Stimulated activated CD8-positive, alpha-beta memory T cell treated with anti-CD3 and anti-CD28 coated beads, Interleukin-7, amount 100 ng/mL, for 1 hour (primary cell): ENCODE measurements around the gene THAP2.

ENCODE experiments used
- DNase-seq, 2 donors: peaks; one replicate each; pipeline ENCODE4 v3.0.0-alpha.2; 2020; ENCODE audit warnings: low read depth in 2 of 2

Gene THAP2

DNA sequence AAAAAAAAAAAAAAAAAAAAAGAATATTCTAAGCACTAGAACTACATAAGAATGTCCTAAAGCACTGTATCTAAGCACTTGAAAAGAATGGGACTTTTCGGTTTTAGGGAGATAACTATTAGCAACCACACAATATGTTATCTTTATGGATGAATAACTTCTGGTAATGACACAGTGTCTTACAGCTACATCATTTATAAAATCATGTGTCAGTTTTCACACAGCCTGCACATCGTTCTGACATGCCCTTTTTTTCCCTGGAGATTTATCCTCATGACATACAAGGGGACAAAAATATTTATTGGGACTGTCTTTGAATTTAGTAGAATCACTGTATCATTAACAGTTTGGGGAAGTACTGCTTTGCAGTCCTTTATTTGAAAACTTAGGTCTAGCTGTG lies 39.1 kb downstream of the THAP2 start:
- DNase-seq = no peak

DNA sequence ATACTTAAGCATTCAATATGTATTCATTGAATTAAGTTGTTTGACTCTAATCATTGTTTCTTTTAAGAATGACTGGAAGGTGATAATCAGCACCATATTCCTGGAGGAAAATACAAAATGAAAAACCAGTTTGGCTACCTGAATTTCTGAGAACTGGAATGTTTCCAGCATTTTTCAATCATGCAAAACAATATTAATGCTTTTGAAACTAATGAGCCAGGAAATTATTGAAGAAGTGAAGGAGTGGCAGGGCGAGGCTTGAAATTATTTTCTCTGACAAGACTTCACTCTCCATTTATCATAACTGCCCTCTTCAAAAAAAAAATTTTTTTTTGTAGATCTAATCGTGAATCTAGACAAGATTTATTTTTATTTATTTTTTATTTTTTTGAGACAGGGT lies 40.8 kb downstream of the THAP2 start:
- no peak for DNase-seq

DNA sequence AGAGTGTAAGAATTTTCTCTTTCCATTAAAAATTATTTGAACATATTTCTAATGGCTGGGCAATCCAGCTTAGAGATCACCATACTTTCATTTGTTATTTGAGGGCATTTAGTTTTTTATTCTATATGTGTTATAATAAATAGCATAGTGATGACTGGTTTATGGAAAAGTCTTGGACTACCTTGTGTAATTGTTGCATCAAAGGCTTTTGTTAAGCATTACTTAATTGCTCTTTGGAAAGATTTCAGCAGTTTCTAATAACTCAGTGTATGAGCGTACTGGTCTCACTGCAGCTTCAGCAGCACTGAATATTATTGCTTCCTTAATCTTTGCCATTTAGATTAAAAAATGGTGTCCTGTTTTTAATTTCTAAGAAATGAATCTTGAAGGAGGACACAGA lies 44.6 kb downstream of the THAP2 start:
- DNase-seq = no peak

DNA sequence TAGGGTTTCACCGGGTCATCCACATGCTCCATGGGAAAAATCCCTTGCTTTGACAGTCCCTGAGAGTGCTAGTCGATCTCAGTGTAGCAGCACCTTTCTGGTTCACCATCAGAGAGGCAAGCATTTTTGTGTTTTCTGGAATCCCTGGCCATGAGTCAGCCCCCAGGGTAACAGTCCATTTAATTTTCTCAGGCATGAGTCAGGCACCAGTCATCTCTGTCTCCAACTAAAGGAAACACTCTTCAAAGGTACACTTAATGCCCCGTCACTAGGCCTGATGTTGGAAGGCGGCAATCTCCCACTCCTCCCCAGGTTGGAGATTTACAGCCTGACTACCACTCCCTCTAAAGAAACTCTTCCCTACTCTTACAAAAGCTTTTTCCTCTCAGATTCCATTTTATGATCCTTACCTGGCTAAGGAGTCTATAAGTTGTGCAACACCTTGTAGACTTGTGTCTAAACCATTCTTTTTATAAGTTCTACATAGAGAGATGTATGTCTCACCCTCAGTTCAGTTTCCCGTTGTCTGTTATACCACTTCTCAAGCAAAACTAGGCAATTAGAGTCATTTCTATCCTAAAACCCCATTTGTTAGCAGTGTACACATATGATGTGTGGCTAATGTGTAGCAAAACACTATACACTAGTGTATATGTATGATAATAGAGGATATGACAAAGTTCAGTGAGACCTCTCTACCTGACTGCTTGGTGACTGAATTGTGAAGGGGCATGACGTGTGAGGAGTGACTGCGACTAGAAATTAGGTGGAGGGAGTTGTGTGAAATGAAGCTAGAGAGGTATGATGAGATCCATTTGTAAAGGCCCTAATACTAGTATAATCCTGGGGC lies 46.4 kb downstream of the THAP2 start:
- no peak for DNase-seq

DNA sequence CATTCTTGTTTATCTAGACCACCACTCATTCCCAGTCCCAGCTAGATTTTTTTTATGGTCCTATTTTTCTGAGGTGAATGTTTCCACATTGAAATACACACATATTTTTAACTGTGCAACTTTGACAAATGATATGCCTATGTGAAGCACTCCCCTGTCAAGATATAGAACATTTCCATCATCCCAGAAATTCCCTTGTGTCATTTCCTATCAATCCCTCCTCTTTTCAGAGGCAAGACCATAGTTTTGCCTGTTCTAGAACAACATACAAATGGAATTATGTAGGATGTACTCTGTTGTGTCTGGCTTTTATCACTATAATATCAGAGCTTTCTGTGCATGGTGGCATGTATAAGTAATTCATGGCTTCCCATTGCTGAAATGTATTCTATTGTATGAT lies 54.5 kb downstream of the THAP2 start:
- DNase-seq = no peak

DNA sequence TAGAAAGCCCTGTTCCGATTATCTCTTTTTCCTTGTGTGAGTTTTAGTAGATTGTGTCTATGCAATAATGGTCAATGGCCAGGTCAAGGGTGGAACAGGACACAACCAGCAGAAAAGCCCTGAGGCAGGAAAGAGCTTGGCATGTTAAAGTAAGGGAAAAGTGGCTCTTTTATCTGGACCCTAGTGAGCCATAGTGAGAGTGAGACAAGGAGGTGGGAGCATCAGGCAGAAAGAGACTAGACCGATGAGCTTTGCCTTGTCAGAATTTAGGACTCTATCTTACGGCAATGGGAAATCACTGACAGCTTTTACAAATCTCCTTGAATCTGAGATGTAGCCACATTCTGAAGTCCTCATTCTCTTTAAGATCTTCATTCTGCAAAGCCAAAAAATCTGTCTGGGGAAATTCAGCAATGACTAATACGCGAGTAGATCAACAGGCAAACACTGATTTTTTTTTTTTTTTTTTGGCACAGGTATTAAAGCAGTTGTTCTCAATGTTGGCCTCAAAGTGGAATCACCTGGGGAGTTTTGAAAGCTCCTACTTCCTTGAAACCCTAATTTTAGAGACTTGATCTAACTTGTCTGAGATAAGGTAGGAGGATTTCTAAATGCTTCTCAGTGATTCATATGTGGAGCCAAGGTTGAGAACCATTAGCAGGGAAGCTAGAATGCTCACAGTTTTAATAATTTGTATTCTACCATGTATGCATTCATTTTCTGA lies 55.7 kb downstream of the THAP2 start:
- no peak for DNase-seq

DNA sequence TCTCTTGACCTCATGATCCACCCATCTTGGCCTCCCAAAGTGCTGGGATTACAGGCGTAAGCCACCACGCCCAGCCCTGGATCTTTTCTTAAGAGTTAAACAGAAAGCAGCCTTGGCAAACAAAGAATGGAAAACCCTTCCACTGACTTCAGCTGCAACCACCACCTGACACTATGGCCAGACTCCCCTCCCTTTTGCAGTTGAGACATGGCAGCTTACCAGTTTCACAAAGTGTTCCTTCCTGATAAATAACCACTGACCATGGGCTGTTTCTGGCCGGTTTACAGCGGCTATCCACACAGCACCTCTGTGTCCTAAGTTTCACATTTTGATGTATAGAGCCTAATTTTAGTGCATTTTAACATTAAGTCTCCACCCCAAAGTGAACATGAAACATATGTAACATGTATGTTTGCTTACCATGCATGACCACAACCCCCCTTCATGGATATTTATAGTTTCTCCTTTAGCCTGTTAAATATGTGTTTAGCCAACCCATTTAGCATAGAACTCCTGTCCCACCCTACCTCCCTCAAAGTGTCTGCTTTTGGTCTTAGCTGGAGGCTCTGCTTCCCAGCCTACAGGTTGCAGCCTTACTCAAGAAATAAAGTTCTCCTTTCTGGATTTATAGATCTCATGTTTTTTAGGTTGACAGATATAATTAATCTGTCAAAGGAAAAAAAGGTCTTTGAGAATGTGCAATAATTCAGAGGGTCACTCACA lies 57.8 kb downstream of the THAP2 start:
- no peak for DNase-seq

DNA sequence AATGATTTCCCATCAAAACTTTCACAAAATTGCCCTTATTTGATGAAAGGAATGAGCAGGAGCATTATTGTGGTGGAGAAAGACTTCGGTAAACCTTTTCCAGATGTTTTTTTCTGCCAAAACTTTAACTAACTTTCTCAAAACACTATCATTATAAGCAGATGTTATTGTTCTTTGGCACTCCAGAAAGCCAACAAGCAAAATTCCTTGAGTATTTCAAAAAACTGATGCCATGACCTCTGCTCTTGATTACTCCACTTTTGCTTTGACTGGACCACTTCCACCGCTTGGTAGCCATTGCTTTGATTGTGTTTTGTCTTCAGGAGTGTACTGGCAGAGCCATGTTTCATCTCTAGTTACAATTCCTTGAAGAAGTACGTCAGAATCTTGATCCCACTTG lies 60.9 kb downstream of the THAP2 start:
- no peak for DNase-seq

DNA sequence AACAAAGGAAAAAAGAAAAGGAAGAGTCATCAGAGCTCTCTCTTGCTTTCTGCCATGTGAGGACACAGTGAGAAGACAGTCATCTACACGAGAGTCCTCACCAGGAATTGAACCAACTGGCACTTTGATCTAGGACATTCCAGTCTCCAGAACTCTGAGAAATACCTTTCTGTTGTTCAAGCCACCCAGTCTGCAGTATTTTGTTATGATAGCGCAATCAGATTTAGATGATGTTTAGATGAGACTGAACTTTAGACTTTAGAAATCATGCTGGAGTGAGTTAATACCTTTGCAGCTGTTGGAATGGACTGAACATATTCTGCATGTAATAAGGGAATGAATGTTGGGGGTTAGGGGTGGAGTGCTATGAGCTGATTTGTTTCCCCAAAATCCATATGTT lies 62.4 kb downstream of the THAP2 start:
- no peak for DNase-seq

DNA sequence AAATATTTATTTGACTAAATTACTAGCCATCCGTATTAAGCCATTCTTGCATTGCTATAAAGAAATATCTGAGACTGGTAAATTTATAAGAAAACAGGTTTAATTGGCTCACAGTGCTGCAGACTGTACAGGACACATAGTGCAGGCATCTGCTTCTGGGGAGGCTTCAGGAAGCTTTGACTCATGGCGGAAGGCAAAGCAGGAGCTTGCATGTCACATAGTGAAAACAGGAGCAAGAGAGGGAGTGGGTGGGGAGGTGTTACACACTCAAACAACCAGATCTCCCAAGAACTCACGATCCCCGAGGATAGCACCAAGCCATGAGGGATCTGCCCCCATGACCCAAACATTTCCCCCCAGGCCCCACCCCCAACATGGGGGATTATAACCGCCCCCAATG lies 63.9 kb downstream of the THAP2 start:
- DNase-seq = no peak
